Endothelial cell (in vitro differentiated cells): ENCODE results near the gene HINFP. TPM values are rescaled to one million over a fixed set of nuclear protein-coding genes. Genes with fewer than 3 reads are reported as not detected.

Experiments
- DNase-seq: peaks from one replicate; pipeline ENCODE4 v3.0.0; 2021; ENCODE audit warnings: low spot score
- H3K27ac Mint-ChIP-seq: one replicate; pipeline ENCODE4 v1.8.0; 2021; ENCODE audit warnings: mixed read lengths, inconsistent platforms; ENCODE audit not compliant: unreplicated experiment
- H3K27me3 Mint-ChIP-seq: one replicate; pipeline ENCODE4 v1.8.0; 2021; ENCODE audit warnings: mild to moderate bottlenecking, moderate library complexity, mixed read lengths, inconsistent platforms; ENCODE audit not compliant: unreplicated experiment
- H3K36me3 Mint-ChIP-seq: one replicate; pipeline ENCODE4 v1.8.0; 2021; ENCODE audit warnings: mild to moderate bottlenecking, low read depth, mixed read lengths, inconsistent platforms; ENCODE audit not compliant: unreplicated experiment
- H3K4me1 Mint-ChIP-seq: one replicate; pipeline ENCODE4 v1.8.0; 2021; ENCODE audit warnings: mild to moderate bottlenecking, mixed read lengths, inconsistent platforms; ENCODE audit not compliant: unreplicated experiment
- H3K4me3 Mint-ChIP-seq: one replicate; pipeline ENCODE4 v1.8.0; 2021; ENCODE audit warnings: mild to moderate bottlenecking, mixed read lengths, inconsistent platforms; ENCODE audit not compliant: unreplicated experiment
- H3K9me3 Mint-ChIP-seq: one replicate; pipeline ENCODE4 v1.8.0; 2021; ENCODE audit warnings: mixed read lengths, inconsistent platforms; ENCODE audit not compliant: unreplicated experiment
- total RNA-seq: library from RNA; stranded (reverse); fragmentation: NEBNext Ultra II Directional; extraction: Animal tissue kit (Norgen Biotek cat#: 25700); gene quantifications from one replicate; pipeline ENCODE4 v1.2.1, GENCODE V29; 2021; ENCODE audit not compliant: unreplicated experiment
- TF ChIP-seq, protein P1 (sequence below): fragments of 200-600 bp; sonication (generic); IDR thresholded peaks from one replicate; pipeline ENCODE4 v1.5.0; 2021; ENCODE audit warnings: antibody characterized with exemption; ENCODE audit not compliant: unreplicated experiment

HINFP gene
- total RNA-seq, 1 donor from 2014 or later = 33.6 TPM

DNA sequence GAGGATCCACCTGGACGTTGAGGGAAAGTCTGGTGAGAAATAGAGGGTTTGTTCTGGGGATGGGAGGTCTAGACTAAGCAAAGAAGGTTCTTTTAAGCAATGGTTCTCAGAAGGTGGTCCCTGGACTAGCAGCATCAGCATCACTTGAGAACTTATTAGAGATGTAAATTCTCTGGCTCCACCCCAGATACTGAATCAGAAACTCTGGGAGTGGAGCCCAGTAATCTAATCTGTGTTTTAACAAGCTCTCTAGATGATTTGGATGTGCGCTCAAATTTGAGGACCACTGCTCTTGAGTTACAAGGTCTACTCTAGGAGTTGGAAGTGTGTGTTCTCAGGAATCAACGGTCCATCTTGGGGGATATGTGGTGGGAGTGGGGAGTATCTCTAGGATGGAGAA, 24.2 kb downstream of the HINFP start:
- TF ChIP-seq, protein P1, sequence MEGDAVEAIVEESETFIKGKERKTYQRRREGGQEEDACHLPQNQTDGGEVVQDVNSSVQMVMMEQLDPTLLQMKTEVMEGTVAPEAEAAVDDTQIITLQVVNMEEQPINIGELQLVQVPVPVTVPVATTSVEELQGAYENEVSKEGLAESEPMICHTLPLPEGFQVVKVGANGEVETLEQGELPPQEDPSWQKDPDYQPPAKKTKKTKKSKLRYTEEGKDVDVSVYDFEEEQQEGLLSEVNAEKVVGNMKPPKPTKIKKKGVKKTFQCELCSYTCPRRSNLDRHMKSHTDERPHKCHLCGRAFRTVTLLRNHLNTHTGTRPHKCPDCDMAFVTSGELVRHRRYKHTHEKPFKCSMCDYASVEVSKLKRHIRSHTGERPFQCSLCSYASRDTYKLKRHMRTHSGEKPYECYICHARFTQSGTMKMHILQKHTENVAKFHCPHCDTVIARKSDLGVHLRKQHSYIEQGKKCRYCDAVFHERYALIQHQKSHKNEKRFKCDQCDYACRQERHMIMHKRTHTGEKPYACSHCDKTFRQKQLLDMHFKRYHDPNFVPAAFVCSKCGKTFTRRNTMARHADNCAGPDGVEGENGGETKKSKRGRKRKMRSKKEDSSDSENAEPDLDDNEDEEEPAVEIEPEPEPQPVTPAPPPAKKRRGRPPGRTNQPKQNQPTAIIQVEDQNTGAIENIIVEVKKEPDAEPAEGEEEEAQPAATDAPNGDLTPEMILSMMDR = no peak
- peaks cover 25% of the 10 kb centered on the region for H3K27me3 Mint-ChIP-seq

DNA sequence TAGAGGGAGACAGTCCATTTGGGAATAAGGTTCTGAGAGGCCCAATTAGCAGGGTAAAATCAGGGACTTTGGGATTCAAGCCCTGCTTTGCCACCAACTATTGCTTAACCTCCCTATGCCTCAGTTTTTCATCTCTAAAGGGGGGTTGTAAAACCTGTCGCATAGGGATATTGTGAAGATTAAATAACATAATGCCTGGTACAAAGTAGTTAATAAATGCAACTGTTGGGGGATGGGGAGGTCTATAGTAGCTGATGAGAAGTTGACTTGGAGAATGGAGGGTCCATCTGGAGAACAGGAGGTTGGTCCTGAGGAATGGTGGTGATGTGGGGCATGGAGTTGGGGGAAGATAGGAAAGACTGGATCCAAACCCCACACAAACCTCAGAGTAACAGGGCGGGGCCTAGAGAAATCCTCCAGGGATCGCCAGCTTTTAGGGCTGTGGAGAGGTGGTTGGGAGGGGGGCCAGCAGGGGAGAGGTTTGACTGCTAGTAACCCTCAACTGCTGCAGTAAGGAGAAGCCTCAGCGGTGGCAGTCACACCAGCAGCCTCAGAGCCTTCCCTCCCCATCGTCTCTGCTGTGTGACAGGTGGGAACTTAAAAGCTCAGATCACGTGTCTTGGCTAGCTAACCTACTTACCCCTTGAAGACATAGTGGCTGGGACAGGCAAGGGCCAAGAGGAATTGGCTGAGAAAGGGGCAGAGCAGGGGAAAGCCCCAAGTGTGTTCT, 26.4 kb downstream of the HINFP start:
- no peaks in the 10 kb centered on the region for H3K9me3 Mint-ChIP-seq
- TF ChIP-seq, protein P1 = no peak
- no peaks in the 10 kb centered on the region for H3K36me3 Mint-ChIP-seq
- H3K27me3 Mint-ChIP-seq = peaks cover 27% of the 10 kb centered on the region
- H3K4me3 Mint-ChIP-seq = peak overlapping the region; percentile 82
- H3K27ac Mint-ChIP-seq = peak overlapping the region; percentile 76
- peaks cover 6% of the 10 kb centered on the region for H3K4me1 Mint-ChIP-seq
- no peak for DNase-seq

More for the DNA sequence above, 24.2 kb downstream of the HINFP start:
- H3K9me3 Mint-ChIP-seq = no peaks in the 10 kb centered on the region
- no peak for DNase-seq
- H3K36me3 Mint-ChIP-seq = no peaks in the 10 kb centered on the region
- peaks cover 6% of the 10 kb centered on the region for H3K4me1 Mint-ChIP-seq
- H3K27ac Mint-ChIP-seq = no peak overlapping the region
- no peak overlapping the region for H3K4me3 Mint-ChIP-seq

DNA sequence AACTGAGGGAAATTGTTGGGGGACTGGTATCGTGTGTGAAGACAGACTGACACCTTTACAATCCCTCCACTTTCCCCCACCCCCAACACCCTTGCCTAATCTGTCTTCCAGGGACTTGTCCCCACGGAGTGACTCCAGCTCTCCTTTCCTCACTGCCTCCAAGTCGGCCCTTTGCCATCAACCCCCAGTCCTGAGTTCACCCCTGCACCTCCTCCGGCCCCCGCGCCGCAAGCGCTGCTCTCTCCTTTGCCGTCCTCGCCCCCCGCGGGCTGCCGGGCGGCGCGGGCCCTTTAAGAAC, 27.3 kb downstream of the HINFP start:
- H3K27ac Mint-ChIP-seq = no peak overlapping the region
- peaks cover 6% of the 10 kb centered on the region for H3K4me1 Mint-ChIP-seq
- H3K36me3 Mint-ChIP-seq = no peaks in the 10 kb centered on the region
- no peak for DNase-seq
- TF ChIP-seq, protein P1 = no peak
- H3K9me3 Mint-ChIP-seq = no peaks in the 10 kb centered on the region
- peaks cover 26% of the 10 kb centered on the region for H3K27me3 Mint-ChIP-seq
- peak overlapping the region; percentile 89 for H3K4me3 Mint-ChIP-seq

DNA sequence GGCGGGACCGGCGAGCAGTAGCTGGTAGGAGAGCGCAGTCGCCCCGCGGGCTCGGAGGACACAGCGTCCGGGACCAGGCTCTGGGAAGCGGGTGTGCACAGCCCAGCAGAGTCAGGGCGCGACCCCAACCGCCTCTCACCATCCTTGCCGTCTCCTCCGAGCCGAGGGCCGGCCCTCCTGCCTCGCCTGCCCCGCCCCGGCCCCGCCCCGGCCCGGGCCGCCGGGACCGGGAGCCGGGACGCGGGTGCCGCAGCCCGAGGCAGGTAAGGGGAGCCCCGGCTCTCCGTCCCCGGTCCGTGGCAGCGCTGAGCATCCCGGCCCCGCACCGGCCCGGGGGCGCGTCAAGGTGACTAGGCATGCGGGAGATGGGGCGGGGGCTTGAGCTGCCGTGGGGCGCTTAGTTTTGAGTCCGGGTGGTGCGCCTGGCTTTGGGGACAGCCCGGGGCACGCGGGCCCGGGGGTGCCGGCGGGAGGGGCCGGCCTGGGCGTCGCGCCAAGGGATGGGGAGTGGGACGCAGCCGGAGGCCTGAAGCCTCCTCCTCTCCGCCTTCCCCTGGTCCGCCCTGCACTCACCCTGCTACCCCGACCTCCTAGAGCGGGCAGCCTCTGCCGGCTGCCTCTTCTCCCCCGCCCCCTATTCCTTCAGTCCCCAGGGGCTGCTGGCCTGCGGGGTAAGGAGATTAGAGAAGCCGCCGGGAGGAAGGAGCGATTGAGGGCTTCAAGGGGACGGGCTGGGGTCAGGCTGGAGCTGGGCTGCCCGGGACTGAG, 27.8 kb downstream of the HINFP start, which contains the start of gene ABCG4:
Gene ABCG4 (plus strand): TSS at position 35 of the 768 bp plus-strand sequence. CDS start 914 bp downstream, outside the sequence.
- DNase-seq = peak; percentile 30
- H3K27me3 Mint-ChIP-seq = peaks cover 26% of the 10 kb centered on the region
- H3K9me3 Mint-ChIP-seq = no peaks in the 10 kb centered on the region
- TF ChIP-seq, protein P1 = no peak
- H3K36me3 Mint-ChIP-seq = no peaks in the 10 kb centered on the region
- H3K4me3 Mint-ChIP-seq = peak within 1 kb of the TSS; percentile 89
- H3K27ac Mint-ChIP-seq = no peak within 1 kb of the TSS
- H3K4me1 Mint-ChIP-seq = peaks cover 6% of the 10 kb centered on the region

DNA sequence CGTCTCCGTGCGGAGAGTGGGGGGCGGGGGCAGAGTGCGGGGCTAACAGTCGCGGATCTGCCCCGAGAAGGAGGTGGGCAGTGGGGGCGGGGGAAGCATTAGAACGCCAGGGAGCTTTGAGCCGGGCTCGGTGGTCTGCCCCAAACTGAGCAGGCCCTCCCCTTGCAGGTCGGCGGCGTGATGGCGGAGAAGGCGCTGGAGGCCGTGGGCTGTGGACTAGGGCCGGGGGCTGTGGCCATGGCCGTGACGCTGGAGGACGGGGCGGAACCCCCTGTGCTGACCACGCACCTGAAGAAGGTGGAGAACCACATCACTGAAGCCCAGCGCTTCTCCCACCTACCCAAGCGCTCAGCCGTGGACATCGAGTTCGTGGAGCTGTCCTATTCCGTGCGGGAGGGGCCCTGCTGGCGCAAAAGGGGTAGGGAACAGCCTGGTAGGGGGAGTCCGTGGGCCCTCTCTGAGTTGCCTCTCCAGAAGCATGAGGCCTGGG, 28.5 kb downstream of the HINFP start:
- Mint-ChIP-seq H3K27me3 (peaks cover 29% of the 10 kb centered on the region), H3K9me3 (no peaks in the 10 kb centered on the region), H3K4me1 (peaks cover 6% of the 10 kb centered on the region), H3K27ac (no peak overlapping the region), H3K4me3 (peak overlapping the region; percentile 49), H3K36me3 (no peaks in the 10 kb centered on the region)
- no peak for DNase-seq
- TF ChIP-seq, protein P1 = no peak
